Activated CD8-positive, alpha-beta T cell treated with anti-CD3 and anti-CD28 coated beads for 36 hours (primary cell): Measurements from ENCODE around the gene RAPGEF1. TPM values are rescaled to one million over a fixed set of nuclear protein-coding genes. Genes with fewer than 3 reads are reported as not detected.

Experiments used
- ATAC-seq: fragments of 200-7000 bp; cut with Tn5 transposase; one replicate; pipeline ENCODE4 v1.10.0; 2021; ENCODE audit warnings: mild to moderate bottlenecking, moderate library complexity
- CTCF ChIA-PET: fragments of 350-600 bp; sonication (Branson Sonifier 250); formaldehyde crosslinking; loops from one replicate; lab custom pipeline; 2021; ENCODE audit warnings: antibody characterized with exemption; lab: Charles Lee
- POLR2A ChIA-PET: fragments of 350-600 bp; sonication (Branson Sonifier 250); formaldehyde crosslinking; loops from one replicate; lab custom pipeline; 2021; ENCODE audit warnings: antibody characterized with exemption; lab: Charles Lee
- DNase-seq: peaks from one replicate; pipeline ENCODE4 v3.0.0-alpha.2; 2020
- H3K27ac Mint-ChIP-seq: one replicate; pipeline ENCODE4 v1.8.0; 2021; ENCODE audit warnings: mild to moderate bottlenecking, mixed read lengths
- H3K27me3 Mint-ChIP-seq: one replicate; pipeline ENCODE4 v1.8.0; 2021; ENCODE audit warnings: mixed read lengths
- H3K36me3 Mint-ChIP-seq: one replicate; pipeline ENCODE4 v1.8.0; 2021; ENCODE audit warnings: low read depth, mixed read lengths
- H3K4me1 Mint-ChIP-seq: one replicate; pipeline ENCODE4 v1.8.0; 2021; ENCODE audit warnings: low read depth, mixed read lengths
- H3K4me3 Mint-ChIP-seq: one replicate; pipeline ENCODE4 v1.8.0; 2021; ENCODE audit warnings: mild to moderate bottlenecking, moderate library complexity, mixed read lengths
- H3K9me3 Mint-ChIP-seq: one replicate; pipeline ENCODE4 v1.8.0; 2021; ENCODE audit warnings: mixed read lengths
- intact Hi-C: fragments of 100-400 bp; cut with micrococcal nuclease; formaldehyde crosslinking; loops from one replicate; pipeline ENCODE4 v1.10.0; 2022
- total RNA-seq, 2 experiments: library from RNA; stranded (reverse); gene quantifications; one replicate each; pipeline ENCODE4 v1.2.3, GENCODE V29; 2021
- TF ChIP-seq, protein P1 (sequence below): fragments of 200-600 bp; IDR thresholded peaks from one replicate; pipeline ENCODE4 v1.8.0; 2022; ENCODE audit warnings: antibody characterized with exemption, mild to moderate bottlenecking

Gene RAPGEF1
- total RNA-seq, 2 experiments from 2014 or later: 84.5 to 85.2 TPM

DNA sequence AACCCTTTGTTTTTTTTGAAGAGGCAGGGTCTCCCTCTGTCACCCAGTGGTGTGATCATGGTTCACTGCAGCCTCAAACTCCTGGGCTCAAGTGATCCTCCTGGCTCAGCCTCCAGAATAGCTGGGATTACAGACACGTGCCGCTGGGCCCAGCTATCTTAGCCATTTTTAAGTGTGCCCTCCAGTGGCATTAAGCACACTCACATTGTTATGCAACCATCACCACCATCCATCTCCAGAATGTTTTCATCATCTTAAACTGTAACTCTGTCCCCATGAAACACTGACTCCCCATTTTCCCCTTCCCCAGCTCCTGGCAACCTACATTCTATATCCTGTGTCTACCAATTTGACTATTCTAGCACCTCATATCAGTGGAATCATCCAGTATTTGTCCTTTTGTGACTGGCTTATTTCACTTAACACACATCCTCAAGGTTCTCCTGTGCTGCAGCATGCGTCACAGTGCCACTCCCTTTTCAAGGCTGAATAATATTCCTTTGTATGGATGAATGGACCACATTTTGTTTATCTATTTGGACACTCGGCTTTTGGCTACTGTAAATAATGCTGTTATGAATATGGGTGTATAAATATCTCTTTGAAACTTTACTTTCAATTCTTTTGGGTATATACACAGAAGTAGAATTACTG lies 12.5 kb upstream of the RAPGEF1 start:
- peaks cover 4% of the 10 kb centered on the region for H3K27me3 Mint-ChIP-seq
- H3K9me3 Mint-ChIP-seq: no peaks in the 10 kb centered on the region
- intact Hi-C loops: no loop called here
- no peaks in the 10 kb centered on the region for H3K36me3 Mint-ChIP-seq
- H3K4me1 Mint-ChIP-seq: peaks cover 7% of the 10 kb centered on the region
- POLR2A ChIA-PET: no interaction called here
- ATAC-seq: no peak
- CTCF ChIA-PET: interaction anchor here (1.4 to 1.9 kb wide), 3 partner anchors 11 to 162 kb away, joined by 3 to 8 read pairs (median 5); partner anchors contain the start of gene RAPGEF1
- no peak overlapping the region for H3K4me3 Mint-ChIP-seq
- TF ChIP-seq, protein P1, sequence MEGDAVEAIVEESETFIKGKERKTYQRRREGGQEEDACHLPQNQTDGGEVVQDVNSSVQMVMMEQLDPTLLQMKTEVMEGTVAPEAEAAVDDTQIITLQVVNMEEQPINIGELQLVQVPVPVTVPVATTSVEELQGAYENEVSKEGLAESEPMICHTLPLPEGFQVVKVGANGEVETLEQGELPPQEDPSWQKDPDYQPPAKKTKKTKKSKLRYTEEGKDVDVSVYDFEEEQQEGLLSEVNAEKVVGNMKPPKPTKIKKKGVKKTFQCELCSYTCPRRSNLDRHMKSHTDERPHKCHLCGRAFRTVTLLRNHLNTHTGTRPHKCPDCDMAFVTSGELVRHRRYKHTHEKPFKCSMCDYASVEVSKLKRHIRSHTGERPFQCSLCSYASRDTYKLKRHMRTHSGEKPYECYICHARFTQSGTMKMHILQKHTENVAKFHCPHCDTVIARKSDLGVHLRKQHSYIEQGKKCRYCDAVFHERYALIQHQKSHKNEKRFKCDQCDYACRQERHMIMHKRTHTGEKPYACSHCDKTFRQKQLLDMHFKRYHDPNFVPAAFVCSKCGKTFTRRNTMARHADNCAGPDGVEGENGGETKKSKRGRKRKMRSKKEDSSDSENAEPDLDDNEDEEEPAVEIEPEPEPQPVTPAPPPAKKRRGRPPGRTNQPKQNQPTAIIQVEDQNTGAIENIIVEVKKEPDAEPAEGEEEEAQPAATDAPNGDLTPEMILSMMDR: no peak
- DNase-seq: no peak
- H3K27ac Mint-ChIP-seq: no peak overlapping the region

DNA sequence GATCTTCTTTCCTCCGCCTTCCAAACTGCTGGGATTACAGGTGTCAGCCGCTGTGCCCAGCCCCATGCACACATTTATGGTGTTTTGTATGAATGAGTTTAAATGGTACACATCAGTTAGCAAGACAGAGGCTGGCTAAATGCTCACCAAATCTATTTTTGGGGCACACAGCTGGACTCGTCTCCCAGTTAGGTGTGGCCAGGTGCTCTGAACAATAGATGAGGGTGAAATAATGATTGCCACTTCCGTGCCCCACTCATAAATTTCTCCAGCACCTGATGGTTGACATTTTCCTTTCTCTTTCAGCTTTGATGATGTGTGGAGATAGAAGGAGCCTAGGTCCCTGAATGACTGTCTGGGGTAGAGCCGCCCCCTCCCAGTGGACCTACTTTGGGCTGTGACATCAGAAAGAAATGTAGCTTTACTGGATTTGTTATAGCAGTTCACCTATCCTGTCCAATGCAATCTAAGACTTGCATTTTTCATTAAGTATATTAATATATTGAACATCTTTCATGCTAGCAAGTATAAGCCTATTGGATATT lies 8.6 kb upstream of the RAPGEF1 start:
- H3K9me3 Mint-ChIP-seq: no peaks in the 10 kb centered on the region
- H3K4me3 Mint-ChIP-seq: no peak overlapping the region
- POLR2A ChIA-PET: interaction anchor here (0.6 to 0.9 kb wide), 2 partner anchors 8 to 428 kb away, joined by 3 to 4 read pairs; no protein-coding TSS in a partner anchor
- peak; percentile 43 for ATAC-seq
- no peak overlapping the region for H3K27ac Mint-ChIP-seq
- CTCF ChIA-PET: interaction anchor here (1.1 to 2.6 kb wide), 8 partner anchors 8 to 504 kb away, joined by 3 to 11 read pairs (median 4); partner anchors contain the start of gene RAPGEF1
- peaks cover 25% of the 10 kb centered on the region for H3K4me1 Mint-ChIP-seq
- no peaks in the 10 kb centered on the region for H3K27me3 Mint-ChIP-seq
- TF ChIP-seq, protein P1: no peak
- no peaks in the 10 kb centered on the region for H3K36me3 Mint-ChIP-seq
- DNase-seq: peak; percentile 42
- intact Hi-C loops: no loop called here

DNA sequence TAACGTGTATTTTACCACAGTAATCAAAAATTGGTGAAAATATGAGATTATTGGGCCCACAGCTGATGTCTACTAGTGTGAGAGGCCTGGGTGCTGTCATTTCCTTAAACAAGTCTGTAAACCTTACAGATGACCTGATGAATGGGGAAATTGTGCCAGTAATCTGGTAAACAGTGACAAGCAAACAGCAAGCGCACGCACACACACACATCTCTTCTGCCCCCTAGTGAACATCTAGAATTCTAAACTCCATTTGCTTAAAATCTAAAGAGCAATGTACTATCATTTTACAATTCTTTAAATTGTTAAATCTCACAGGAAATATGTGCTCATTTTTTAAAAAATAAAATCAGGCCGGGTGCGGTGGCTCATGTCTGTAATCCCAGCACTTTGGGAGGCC lies 7.5 kb upstream of the RAPGEF1 start:
- TF ChIP-seq, protein P1: peak; percentile 46
- intact Hi-C loops: no loop called here
- H3K27me3 Mint-ChIP-seq: no peaks in the 10 kb centered on the region
- DNase-seq (peak; percentile 50), ATAC-seq (peak; percentile 58)
- H3K4me1 Mint-ChIP-seq: peaks cover 31% of the 10 kb centered on the region
- no peak overlapping the region for H3K27ac Mint-ChIP-seq
- no peak overlapping the region for H3K4me3 Mint-ChIP-seq
- H3K36me3 Mint-ChIP-seq: no peaks in the 10 kb centered on the region
- ChIA-PET CTCF (interaction anchor here (1.0 to 1.7 kb wide), 4 partner anchors 8 to 505 kb away, joined by 3 to 6 read pairs (median 4); no protein-coding TSS in a partner anchor), POLR2A (no interaction called here)
- H3K9me3 Mint-ChIP-seq: no peaks in the 10 kb centered on the region

DNA sequence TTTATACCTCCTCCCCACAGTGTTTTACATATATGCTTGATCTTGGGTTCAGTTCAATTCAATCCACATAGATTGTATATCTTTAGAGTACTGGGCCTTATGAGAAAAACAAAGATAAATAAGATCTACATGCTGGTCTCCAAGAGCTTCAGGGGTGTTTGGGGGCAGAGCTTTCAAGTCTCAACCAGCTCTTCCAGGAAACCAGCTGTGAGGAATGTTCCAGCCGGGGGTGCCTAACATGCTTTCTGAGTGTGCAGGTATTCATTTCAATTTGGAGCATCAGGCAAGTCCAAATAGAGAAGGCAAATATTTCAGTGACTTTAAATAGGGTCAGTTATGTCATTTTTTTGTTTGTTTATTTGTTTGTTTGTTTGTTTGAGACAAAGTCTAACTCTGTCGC lies 5.7 kb upstream of the RAPGEF1 start:
- Mint-ChIP-seq H3K4me1 (peaks cover 31% of the 10 kb centered on the region), H3K27me3 (no peaks in the 10 kb centered on the region), H3K36me3 (no peaks in the 10 kb centered on the region), H3K9me3 (no peaks in the 10 kb centered on the region), H3K4me3 (no peak overlapping the region), H3K27ac (no peak overlapping the region)
- ChIA-PET POLR2A (interaction anchor here (1.0 kb wide), 1 partner anchor 17 kb away, joined by 3 read pairs; no protein-coding TSS in a partner anchor), CTCF (interaction anchor here (0.8 to 8.4 kb wide), 9 partner anchors 10 to 396 kb away, joined by 3 to 115 read pairs (median 3); no protein-coding TSS in a partner anchor)
- DNase-seq (no peak), ATAC-seq (no peak)
- TF ChIP-seq, protein P1: no peak
- intact Hi-C loops: loop anchor here (2.0 kb wide), 1 partner anchor 155 kb away; no protein-coding TSS in a partner anchor
